ENCODE results near the gene BRD2. TPM values are rescaled to one million over a fixed set of nuclear protein-coding genes. Genes with fewer than 3 reads are reported as not detected.
A peak's percentile ranks its signal among the peaks of the same experiment; 100 is the strongest.

The BRD2 gene
- total RNA-seq (100 to 1,000 TPM; 454 to 455 TPM), polyA plus RNA-seq (10 to 100 TPM; 24.5 to 72.8 (median 29.8) TPM), total RNA-seq (509 to 1,101 (median 550) reads per million in 6 experiments)

DNA sequence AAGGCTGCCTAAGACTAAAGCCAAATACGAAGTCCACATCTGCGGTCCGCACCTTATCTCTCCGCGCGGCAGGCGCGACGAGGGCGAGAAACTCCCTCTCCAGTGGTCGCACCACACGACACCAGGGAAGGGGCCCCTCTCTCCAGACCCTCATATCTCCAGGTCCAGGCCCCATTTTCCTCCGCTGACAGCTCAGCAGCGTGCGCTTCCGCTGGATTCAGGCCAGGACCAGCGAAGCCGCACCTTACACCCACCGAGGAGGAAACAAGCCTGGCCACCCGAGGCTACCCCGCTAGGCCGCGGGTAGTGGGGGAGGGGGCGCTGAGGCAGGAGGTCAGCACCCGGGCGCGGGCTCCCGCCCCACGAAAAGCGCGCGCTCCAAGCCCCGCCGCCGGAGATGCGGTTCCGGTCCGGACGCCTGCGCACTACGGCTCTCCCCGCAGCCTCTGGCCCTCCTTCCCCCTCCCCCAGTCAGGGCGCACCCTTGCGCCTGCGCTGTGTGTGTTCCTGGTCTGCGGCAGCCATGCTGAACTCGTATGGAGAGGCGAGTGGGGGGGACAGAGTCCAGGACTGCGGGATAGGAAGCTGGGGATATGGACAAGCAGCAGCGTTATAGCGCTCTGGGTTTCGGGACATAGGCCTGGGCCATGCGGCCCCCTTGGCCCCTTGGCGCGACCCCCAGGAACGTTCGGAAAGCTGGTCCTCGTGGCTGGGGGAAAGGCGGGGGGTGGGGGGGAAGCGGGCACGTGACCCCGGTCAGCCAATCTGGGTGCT lies at the start of gene BRD2:
Gene BRD2 (plus strand): TSS at position 502 of the 774 bp plus-strand sequence. CDS start 4,305 bp downstream, outside the sequence.
- H3K9me3 Mint-ChIP-seq, result no peaks in the 10 kb centered on the region
- peak within 1 kb of the TSS; percentile 78 to 99 (median 92) for H3K4me3 Mint-ChIP-seq
- ATAC-seq (peak; percentile 41 to 49), DNase-seq (peak; percentile 92 to 99 (median 96))
- peaks cover 6 to 11% (median 10%) of the 10 kb centered on the region in 3 donors for H3K36me3 Mint-ChIP-seq
- H3K27me3 Mint-ChIP-seq, result peaks cover 0 to 2% (median 0%) of the 10 kb centered on the region in 5 donors
- POLR2A ChIA-PET, result interaction anchor here (0.5 to 21.1 kb wide), 16 partner anchors 10 to 773 kb away, joined by 3 to 510 read pairs (median 6); partner anchors contain the start of genes HLA-DMA, HLA-DMB, PSMB8 and PSMB9
- H3K27ac Mint-ChIP-seq, result peak within 1 kb of the TSS; percentile 91 to 100 (median 98)
- peaks cover 36 to 53% (median 41%) of the 10 kb centered on the region in 4 donors for H3K4me1 Mint-ChIP-seq

DNA sequence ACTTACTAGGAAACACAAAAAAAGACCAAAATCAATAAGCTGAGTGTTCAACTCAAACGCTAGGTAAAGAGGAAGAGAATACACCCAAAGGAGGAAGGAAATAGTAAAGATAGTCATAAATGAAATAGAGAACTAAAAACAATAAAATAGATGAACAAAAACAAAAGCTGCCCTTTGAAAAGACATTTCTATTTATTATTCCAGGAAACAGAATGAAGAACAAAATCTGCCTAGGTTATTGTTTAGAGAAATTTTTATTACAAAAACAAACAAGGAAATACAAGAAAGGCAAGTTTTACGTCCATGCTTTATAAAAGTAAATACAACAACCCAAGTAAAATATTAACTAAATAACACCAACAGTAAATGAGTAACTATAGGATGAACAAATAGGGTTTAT lies 47.7 kb upstream of the BRD2 start:
- peaks cover 0 to 5% (median 1%) of the 10 kb centered on the region in 5 donors for H3K27me3 Mint-ChIP-seq
- H3K9me3 Mint-ChIP-seq, result no peaks in the 10 kb centered on the region
- H3K4me1 Mint-ChIP-seq, result peaks cover 0 to 38% (median 0%) of the 10 kb centered on the region in 4 donors
- POLR2A ChIA-PET, result interaction anchor here (0.6 kb wide), 1 partner anchor 316 kb away, joined by 3 read pairs; no protein-coding TSS in a partner anchor
- DNase-seq, result no peak
- peak overlapping the region in 1 of 10 donors; percentile 54 for H3K27ac Mint-ChIP-seq
- peak overlapping the region in 1 of 10 donors; percentile 37 for H3K4me3 Mint-ChIP-seq
- H3K36me3 Mint-ChIP-seq, result no peaks in the 10 kb centered on the region
- ATAC-seq, result no peak

DNA sequence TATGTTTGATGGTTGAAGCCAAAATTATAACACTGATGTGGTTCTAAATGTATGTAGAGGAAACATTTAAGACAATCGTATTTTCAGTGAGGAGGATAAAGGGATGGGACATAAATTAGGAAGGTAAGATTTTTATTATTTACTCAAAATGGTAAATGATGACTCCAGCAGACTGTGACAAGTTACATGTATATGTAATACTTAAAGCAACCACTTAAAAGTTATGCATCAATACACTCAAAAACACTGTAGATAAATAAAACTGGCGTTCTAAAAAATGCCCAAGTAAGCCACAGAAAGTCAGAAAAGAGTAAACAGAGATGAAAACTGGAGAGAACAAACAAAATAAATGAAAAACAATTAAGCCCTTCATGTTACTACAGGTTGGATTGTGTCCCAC lies 46.3 kb upstream of the BRD2 start:
- no peaks in the 10 kb centered on the region for H3K9me3 Mint-ChIP-seq
- no peak for ATAC-seq
- no peaks in the 10 kb centered on the region for H3K36me3 Mint-ChIP-seq
- H3K4me1 Mint-ChIP-seq, result peaks cover 0 to 25% (median 0%) of the 10 kb centered on the region in 4 donors
- POLR2A ChIA-PET, result no interaction called here
- peaks cover 0 to 5% (median 1%) of the 10 kb centered on the region in 5 donors for H3K27me3 Mint-ChIP-seq
- H3K27ac Mint-ChIP-seq, result peak overlapping the region in 1 of 10 donors; percentile 37
- no peak for DNase-seq
- H3K4me3 Mint-ChIP-seq, result peak overlapping the region in 1 of 10 donors; percentile 25

DNA sequence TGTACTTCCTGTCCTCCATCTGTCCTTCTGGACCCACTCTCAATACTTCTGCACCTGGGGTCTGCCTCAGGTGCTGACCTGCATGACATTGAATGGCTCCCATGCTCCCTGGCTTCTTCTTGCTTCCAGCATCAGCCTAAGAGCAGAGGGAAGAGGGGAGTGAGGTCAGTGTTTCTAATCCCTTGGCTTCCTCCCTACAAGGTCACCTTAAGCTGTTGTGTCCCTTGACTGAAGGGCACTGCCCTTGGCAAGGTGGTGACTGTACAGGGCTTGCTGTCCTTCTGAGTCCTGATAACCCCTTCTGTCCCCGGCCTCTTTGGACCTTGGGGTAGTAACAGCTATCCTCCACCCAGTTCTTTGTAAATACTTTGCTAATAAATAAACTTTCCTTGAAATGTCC lies 37.2 kb upstream of the BRD2 start:
- Mint-ChIP-seq H3K27ac (peak overlapping the region in 1 of 10 donors; percentile 19), H3K4me3 (no peak overlapping the region)

DNA sequence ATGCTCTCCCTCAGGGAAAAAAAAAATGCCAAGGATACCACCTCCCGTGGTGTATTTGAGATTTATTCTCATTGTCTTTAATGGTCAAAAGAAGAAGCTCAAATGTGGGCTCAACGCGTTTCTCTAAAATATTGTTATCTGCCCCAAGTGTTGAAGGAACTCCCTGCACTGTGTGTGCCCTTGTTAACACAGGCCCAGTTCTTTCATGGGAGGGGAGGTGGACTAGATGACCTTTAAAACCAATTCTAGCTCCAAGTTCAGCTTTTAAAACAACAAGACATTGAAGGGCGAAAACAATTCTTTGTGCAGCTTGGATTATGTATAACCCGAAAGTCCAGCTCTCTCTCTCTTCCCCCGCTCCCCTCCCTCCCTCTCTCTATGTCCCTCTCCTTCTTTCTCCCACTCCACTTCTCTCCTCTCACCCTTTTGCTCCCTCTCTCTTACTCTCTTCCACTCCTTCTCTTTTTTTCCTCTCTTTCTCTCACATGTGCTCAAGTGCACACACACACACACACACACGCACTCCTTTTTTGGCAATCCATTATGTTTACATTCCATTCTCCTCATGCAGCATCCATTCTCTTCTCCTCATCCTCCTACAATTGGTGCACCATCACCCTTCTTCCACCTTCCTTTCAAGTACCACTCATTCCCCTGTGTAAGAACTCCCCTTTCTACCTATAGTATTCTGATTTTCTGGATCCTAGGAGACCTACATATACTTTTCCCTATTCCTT lies 36.1 kb upstream of the BRD2 start:
- Mint-ChIP-seq H3K27ac (peak overlapping the region in 2 of 10 donors; percentile 20 to 61), H3K9me3 (no peaks in the 10 kb centered on the region), H3K36me3 (peaks cover 0 to 9% (median 2%) of the 10 kb centered on the region in 3 donors), H3K27me3 (no peaks in the 10 kb centered on the region), H3K4me1 (peaks cover 3 to 47% (median 5%) of the 10 kb centered on the region in 4 donors), H3K4me3 (no peak overlapping the region)
- ATAC-seq (no peak), DNase-seq (no peak)
- POLR2A ChIA-PET, result interaction anchor here (1.4 to 14.1 kb wide), 3 partner anchors 9 to 44 kb away, joined by 6 to 510 read pairs (median 30); partner anchors contain the start of genes BRD2, HLA-DMA and HLA-DMB

More for the DNA sequence above, 37.2 kb upstream of the BRD2 start:
- POLR2A ChIA-PET, result interaction anchor here (1.4 kb wide), 1 partner anchor 10 kb away, joined by 6 read pairs; the partner anchor contains the start of gene HLA-DMB
- Mint-ChIP-seq H3K36me3 (no peaks in the 10 kb centered on the region), H3K9me3 (no peaks in the 10 kb centered on the region), H3K27me3 (no peaks in the 10 kb centered on the region), H3K4me1 (peaks cover 3 to 37% (median 5%) of the 10 kb centered on the region in 4 donors)
- no peak for ATAC-seq
- DNase-seq, result no peak

DNA sequence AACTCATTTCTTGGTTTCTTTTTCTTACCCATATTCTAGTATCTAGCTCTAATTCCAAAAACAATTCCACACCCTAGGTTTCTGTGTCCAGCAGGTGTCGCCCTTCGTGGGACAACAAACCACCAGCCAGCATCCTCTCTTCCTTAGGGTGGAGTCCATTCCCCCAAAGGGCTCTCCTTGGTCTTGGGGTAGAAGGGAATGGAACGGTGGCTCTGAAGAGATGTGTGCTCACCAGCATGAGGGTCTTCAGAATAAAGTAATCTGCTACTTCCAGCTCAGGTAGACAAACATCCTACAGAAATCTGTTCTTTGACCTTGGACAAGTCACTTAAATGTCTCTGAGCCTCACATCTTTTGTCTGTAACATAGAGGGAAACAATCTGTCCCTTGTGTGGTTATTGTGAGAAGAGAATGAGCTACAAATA lies 34.7 kb upstream of the BRD2 start:
- peak overlapping the region in 4 of 10 donors; percentile 6 to 63 (median 38) for H3K27ac Mint-ChIP-seq
- H3K36me3 Mint-ChIP-seq, result peaks cover 0 to 17% (median 10%) of the 10 kb centered on the region in 3 donors
- H3K4me1 Mint-ChIP-seq, result peaks cover 5 to 60% (median 9%) of the 10 kb centered on the region in 4 donors
- DNase-seq, result peak; percentile 56 to 88 (median 68)
- POLR2A ChIA-PET, result interaction anchor here (1.1 to 14.1 kb wide), 5 partner anchors 11 to 43 kb away, joined by 3 to 510 read pairs (median 15); partner anchors contain the start of genes BRD2 and HLA-DMA
- H3K9me3 Mint-ChIP-seq, result no peaks in the 10 kb centered on the region
- no peaks in the 10 kb centered on the region for H3K27me3 Mint-ChIP-seq
- peak; percentile 53 to 80 for ATAC-seq
- H3K4me3 Mint-ChIP-seq, result no peak overlapping the region

DNA sequence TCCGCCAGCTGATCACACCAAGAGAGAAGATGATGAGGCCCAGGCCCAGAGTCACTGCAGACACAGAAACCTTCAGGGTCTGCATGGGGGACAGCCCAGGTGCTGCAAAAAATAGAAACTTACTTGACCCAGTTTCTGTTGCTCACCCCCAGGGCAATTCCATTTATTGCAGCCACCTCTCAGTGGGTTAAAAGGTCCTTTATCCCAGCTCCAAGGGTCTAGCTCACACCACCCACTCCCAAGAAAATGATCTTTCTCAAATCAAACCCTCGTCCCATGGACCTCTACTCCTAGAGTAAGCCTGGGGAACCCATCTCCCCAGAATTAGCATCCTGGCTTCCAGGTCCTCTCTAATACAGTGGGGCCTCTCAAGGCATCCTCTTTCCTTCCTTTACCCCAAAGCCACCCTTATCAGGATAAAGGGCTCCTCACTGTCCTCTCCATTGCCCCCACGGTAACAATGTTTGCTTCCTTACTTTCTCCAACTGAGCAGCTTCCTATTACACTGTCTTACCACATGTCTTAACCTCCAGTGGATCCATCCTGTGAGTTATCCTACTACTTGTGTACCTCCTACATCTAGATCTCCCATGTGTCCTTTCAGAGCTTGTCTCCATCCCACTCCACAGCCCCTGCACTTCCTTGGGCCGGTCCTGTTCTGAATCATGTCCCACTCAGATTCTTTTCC lies 32.7 kb upstream of the BRD2 start:
- POLR2A ChIA-PET, result interaction anchor here (1.4 to 14.1 kb wide), 2 partner anchors 9 to 41 kb away, joined by 4 to 510 read pairs; partner anchors contain the start of gene BRD2
- Mint-ChIP-seq H3K27ac (peak overlapping the region in 3 of 10 donors; percentile 21 to 34 (median 31)), H3K4me3 (no peak overlapping the region), H3K36me3 (peaks cover 0 to 17% (median 10%) of the 10 kb centered on the region in 3 donors), H3K9me3 (no peaks in the 10 kb centered on the region), H3K4me1 (peaks cover 15 to 69% (median 19%) of the 10 kb centered on the region in 4 donors), H3K27me3 (no peaks in the 10 kb centered on the region)
- ATAC-seq (no peak), DNase-seq (no peak)

DNA sequence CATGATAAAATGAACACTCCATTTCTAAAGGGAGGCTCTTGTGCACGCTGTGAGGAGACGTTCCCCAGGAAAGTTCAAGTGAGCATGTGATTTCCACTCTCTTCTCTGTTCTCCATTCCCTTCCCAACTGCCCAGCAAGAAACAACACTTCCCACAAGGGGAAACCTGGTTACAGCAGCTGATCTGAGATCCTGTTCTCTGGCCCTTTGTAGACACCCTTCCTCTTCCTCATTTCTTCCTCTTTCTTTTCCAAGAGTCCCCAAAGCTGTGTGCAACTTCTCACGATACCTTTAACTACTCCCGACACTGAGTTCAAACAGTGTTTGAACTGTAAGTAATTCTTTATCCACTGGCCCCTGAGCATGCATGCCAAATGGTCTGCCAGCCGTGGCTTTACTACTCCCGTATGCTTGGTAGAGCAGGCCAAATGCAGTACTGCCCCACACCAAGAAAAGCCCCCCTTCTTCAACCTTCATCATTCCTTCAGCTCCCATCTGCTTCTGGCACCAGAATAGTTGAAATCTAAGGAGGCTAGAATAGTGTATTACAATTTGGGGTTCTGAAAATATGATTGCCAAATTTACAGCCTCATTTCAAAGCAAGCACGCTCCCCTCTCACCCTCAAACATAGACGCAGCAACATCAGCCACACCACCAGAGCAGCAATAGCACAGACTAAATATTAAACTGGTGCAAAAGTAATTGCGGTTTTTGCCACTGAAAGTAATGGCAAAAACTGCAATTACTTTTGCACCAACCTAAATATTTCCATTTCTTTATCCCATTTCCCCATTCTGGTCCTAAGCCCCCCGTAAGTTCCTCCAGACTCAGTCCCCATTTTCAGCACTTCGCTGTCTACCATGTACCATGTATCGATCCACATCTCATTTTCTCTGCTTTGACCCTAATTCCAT lies 31.9 kb upstream of the BRD2 start:
- POLR2A ChIA-PET, result interaction anchor here (1.4 to 14.1 kb wide), 2 partner anchors 8 to 40 kb away, joined by 4 to 510 read pairs; partner anchors contain the start of gene BRD2
- peak overlapping the region in 2 of 10 donors; percentile 7 to 74 for H3K27ac Mint-ChIP-seq

DNA sequence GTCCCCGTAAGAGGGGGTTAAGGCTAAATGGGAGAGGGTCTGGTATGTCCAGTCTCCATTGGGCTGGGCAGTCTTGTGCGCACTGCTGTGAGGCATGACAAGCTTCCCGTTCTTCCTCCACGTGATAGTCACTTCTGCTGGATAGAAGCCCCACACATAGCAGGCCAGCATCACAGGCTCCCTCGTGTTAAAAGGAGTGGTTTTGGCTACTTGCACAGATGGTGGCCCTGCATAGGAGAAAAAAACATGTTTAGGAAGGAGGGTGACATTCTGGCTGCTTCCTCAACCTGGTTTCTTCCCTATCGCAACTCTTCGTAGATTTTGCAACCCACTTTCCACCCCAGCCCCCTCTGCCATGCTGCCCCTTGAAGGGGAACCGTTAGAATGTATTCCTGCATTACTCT lies 31.2 kb upstream of the BRD2 start:
- no peak for DNase-seq

More for the DNA sequence above, 31.9 kb upstream of the BRD2 start:
- Mint-ChIP-seq H3K4me3 (no peak overlapping the region), H3K27me3 (no peaks in the 10 kb centered on the region), H3K9me3 (no peaks in the 10 kb centered on the region), H3K4me1 (peaks cover 21 to 73% (median 27%) of the 10 kb centered on the region in 4 donors), H3K36me3 (peaks cover 0 to 17% (median 10%) of the 10 kb centered on the region in 3 donors)
- ATAC-seq (no peak), DNase-seq (no peak)

DNA sequence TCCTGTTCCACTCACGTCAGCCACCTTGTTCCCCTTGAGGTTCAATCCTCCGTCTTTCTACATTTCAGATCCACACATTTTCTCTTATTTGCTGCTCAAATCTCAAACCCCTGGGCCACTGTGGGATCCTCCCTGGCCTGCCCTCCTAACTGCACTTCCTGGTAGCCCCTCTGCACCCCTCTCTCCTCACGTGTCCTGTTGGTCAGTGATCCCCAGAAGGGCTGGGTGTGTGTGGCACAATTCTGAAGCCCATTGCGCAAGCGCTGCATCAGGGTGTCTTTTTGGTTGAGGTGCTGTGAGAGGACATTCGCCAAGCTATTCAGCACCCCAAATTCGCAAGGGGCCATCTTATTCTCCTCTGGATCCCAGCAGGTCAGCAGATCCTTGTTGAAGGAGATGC lies 29.9 kb upstream of the BRD2 start:
- no peak for ATAC-seq
- POLR2A ChIA-PET, result interaction anchor here (1.6 to 14.1 kb wide), 2 partner anchors 15 to 38 kb away, joined by 6 to 510 read pairs; partner anchors contain the start of genes BRD2 and HLA-DMA
- H3K4me3 Mint-ChIP-seq, result peak overlapping the region in 1 of 10 donors; percentile 52
- no peak for DNase-seq
- H3K9me3 Mint-ChIP-seq, result no peaks in the 10 kb centered on the region
- H3K36me3 Mint-ChIP-seq, result peaks cover 0 to 17% (median 10%) of the 10 kb centered on the region in 3 donors
- H3K4me1 Mint-ChIP-seq, result peaks cover 30 to 81% (median 46%) of the 10 kb centered on the region in 4 donors
- no peaks in the 10 kb centered on the region for H3K27me3 Mint-ChIP-seq
- peak overlapping the region in 1 of 10 donors; percentile 53 for H3K27ac Mint-ChIP-seq

More for the DNA sequence above, 31.2 kb upstream of the BRD2 start:
- Mint-ChIP-seq H3K27me3 (no peaks in the 10 kb centered on the region), H3K4me3 (peak overlapping the region in 1 of 10 donors; percentile 33), H3K4me1 (peaks cover 25 to 78% (median 34%) of the 10 kb centered on the region in 4 donors), H3K27ac (peak overlapping the region in 3 of 10 donors; percentile 1 to 74 (median 7)), H3K36me3 (peaks cover 0 to 17% (median 10%) of the 10 kb centered on the region in 3 donors), H3K9me3 (no peaks in the 10 kb centered on the region)
- ATAC-seq, result no peak
- POLR2A ChIA-PET, result interaction anchor here (14.1 kb wide), 1 partner anchor 39 kb away, joined by 510 read pairs; the partner anchor contains the start of gene BRD2

Measured in naive thymus-derived CD8-positive, alpha-beta T cell (primary cell).